SK-N-DZ (cell line): ENCODE measurements around the gene PEMT.

Source experiments
- DNase-seq: peaks from one replicate; pipeline ENCODE4 v3.0.0-alpha.2; 2015; ENCODE audit warnings: low spot score

PEMT gene

GRCh38 chr17:17503566-17504130, 87.9 kb downstream of the PEMT start:
- DNase-seq: no peak

DNA sequence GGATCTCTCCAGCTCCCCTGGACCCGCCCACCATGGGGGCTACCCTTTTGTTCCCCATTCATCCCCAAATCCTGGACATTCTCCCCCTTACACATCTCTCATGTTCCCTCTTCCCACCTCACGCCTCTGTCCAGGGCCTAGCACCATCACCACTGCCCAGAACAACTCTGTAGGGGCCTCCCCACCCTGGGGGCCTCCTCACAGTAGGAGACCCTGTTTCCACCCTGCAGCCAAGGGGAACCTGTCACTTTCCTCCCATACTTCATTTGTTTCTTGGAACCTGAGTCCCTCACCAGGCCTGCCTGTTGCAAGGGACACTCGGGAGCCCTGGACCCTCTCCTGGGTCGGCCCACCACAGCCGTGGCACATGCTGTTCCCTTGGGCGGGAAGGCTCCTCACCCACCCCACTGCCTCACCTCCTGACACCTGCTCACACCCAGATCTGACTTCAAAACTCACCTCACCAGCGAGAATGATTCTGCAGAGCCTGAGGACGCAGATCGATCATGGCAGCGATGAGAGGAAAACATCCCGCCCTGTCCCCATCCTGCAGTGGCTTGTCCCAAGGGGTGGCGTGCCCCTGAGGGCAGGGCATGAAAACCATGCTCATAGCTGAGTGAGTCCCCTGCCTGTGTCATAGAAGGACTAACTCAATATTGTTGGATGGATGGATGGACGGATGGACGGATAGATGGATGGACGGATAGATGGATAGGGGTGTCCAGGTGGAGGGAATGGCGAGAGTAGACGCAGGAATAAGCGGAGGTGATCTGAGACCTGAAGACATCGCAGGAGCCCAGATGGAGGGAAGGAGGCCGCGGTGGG, 88.6 kb downstream of the PEMT start:
- no peak for DNase-seq

GRCh38 chr17:17500999-17501605, 90.4 kb downstream of the PEMT start:
- DNase-seq: no peak

GRCh38 chr17:17499402-17500145, 91.9 kb downstream of the PEMT start:
- no peak for DNase-seq

GRCh38 chr17:17498606-17499301, 92.8 kb downstream of the PEMT start:
- DNase-seq: no peak

DNA sequence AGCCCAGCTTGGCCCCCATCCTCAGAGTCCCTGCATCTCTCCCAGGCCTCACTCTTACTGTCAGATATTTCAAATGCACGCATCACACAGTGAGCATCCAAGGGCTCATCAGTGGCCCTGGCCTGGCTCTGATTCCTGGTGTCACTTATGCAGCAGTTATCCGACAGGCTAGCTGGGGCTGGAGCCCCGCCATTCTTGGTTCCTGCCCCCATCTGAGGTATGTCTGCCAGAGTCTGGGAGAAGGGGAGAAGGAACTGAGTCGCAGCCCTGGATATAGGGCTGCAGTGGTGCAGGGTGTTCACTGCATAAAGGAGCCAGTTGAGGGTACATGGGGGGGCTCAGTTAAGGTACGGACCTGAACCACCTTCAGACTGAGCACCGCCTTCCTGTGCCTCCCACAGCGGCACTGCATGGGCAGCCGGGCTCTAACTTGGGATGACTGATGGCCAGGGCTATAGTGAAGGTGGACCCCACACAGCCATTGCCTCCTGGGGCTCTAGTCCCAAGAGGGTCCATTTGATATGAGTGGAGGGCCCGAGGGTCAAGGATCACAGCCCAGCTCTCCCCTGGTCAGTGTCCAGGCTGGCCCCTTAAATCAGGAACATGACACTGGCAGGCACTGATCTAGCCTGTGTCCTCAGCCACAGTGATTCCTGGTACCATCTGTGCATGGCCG, 93.5 kb downstream of the PEMT start:
- DNase-seq: no peak

DNA sequence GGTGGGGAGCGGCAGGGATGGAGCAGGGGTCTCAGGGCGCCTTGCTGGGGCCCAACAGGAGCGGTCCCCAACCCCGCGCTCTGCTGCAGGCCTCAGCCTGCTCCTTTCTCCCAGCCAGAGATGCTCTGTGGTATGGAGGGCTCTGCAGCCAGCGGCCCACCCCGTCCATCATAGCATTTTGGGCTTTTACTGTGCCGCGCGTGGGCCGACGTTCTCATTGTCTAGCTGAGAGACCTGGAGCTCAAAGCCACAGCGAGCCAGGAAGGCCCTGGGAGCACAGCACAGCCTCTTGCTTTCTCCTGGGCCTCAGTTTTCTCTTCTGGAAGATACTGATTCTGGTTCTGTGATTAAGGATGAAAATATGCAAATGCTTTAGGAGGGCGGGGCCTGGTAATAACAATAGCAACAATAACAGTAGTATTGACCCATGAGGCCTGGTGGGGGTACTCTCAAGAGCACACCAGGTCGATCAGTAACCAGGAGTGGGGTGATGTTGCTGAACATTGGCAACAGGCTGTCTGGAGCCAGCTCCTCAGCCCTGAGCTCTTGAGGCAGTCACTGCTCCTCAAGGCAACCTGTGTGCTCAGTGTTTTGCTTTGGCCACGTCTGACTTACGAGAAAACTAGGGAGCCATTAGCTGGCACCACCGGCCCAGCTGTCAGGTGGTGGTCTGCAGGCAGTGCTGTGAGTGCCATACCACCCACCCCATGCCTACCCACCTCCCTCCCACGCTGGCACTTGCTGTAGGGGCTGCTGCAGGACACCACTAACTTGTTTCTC, 94.3 kb downstream of the PEMT start:
- DNase-seq: no peak

GRCh38 chr17:17496189-17497064, 95.1 kb downstream of the PEMT start, which contains the start of gene RASD1:
TSS of gene RASD1 (minus strand) at chr17:17496395. CDS start at chr17:17496181, 214 bp downstream.
- peak; percentile 82 for DNase-seq

GRCh38 chr17:17495536-17496188, 95.8 kb downstream of the PEMT start:
- no peak for DNase-seq

DNA sequence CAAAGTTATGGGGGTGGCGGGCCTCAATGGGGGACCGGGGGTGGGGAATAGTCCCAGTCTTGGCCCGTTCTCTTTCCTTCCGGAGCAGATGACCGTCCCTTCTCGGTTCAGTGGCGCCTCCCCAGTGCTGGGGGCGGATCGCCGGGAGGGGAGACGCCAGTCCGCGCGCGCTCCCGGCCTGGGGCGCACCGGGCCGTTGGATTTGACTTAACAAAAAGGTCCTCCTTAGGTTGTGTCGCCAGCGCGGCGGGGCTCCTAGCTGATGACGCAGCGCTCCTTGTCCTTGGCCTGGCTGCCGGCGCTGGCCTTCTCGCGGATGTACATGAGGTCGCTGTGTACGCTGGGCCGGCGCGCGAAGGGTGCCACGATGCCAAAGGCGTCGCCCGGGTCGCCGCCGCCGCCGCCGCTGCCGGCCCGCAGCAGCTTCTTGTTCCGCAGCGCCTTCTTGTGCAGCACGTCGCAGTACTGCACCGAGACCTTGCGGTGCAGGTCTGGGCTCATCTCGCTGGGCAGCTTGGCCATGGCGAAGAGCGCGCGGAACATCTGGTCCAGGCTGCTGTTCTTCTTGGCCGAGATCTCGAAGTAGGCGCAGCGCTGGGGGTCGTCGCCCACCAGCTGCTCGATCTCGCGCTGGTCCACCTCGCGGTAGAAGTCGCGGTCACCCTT, 96.5 kb downstream of the PEMT start:
- DNase-seq: no peak

DNA sequence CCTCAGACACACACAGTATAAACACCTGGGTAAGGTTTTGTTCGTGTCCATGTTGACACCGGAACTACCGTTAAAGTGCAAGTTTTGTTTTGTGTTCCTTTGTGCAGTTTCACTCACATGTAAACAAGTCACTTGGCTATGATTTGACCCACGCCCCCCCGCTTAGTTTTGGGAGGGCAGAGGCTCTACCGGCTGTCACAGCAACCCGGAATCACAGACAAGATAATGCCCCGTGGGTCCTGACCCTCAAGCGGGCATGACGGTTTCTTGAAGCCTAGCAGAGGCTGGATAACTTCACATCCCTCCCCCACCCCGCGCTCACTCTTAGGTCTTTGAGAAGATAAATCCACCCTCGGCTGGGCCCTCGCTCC, 97.0 kb downstream of the PEMT start:
- DNase-seq: no peak

GRCh38 chr17:17493986-17494466, 97.5 kb downstream of the PEMT start:
- no peak for DNase-seq

- no peak for DNase-seq
Observed at GRCh38 chr17:17493249-17493985, 98.1 kb downstream of the PEMT start.

DNA sequence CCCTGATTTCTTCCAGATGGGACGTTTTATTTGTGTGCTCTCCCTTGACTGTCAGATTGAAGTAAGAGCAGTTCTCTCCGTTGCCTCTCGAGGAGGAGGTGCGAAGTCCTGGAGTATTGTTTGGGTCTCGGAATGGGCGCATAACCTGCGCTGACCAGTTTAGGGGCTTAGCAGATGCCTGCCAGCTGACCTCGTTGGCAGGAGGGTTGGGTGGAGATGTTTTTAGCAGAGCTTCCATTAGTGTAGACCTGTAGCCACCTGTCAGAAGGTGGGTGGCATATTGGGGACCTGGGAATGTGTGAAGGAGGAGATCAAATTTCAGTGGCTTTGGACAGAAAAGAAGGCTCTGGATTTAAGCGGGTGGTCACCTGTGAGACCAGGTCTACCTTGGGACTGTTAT, 98.9 kb downstream of the PEMT start:
- no peak for DNase-seq

- DNase-seq: no peak
Observed at GRCh38 chr17:17492085-17492484, 99.4 kb downstream of the PEMT start.

GRCh38 chr17:17491546-17491988, 99.9 kb downstream of the PEMT start:
- DNase-seq: no peak

- no peak for DNase-seq
Observed at GRCh38 chr17:17491031-17491471, 100.5 kb downstream of the PEMT start.
